Activated effector memory CD4-positive, alpha-beta T cell treated with anti-CD3 and anti-CD28 coated beads, Interleukin-2, amount 50 U/mL, for 16 hours (primary cell): ENCODE results near the gene TSN.

Source experiments
- DNase-seq: peaks from one replicate; pipeline ENCODE4 v3.0.0-alpha.2; 2020

TSN gene

GRCh38 chr2:121748202-121748601 is 7.2 kb upstream of the TSN start:
- no peak for DNase-seq

GRCh38 chr2:121754851-121755236 is 607 bp upstream of the TSN start:
- no peak for DNase-seq

- DNase-seq: no peak
Measured at GRCh38 chr2:121764681-121765228, 9.3 kb downstream of the TSN start.

- DNase-seq: no peak
Measured at GRCh38 chr2:121766624-121767023, 11.2 kb downstream of the TSN start.

- DNase-seq: no peak
Measured at GRCh38 chr2:121768143-121768755, 12.8 kb downstream of the TSN start.

- DNase-seq: no peak
Measured at GRCh38 chr2:121771976-121772742, 16.7 kb downstream of the TSN start.

- DNase-seq: no peak
Measured at GRCh38 chr2:121774235-121774634, 18.8 kb downstream of the TSN start.

- no peak for DNase-seq
Measured at GRCh38 chr2:121776361-121776760, 20.9 kb downstream of the TSN start.

- DNase-seq: no peak
Measured at GRCh38 chr2:121776885-121777698, 21.6 kb downstream of the TSN start.

- DNase-seq: no peak
Measured at GRCh38 chr2:121777699-121778058, 22.2 kb downstream of the TSN start.

- no peak for DNase-seq
Measured at GRCh38 chr2:121778741-121779487, 23.5 kb downstream of the TSN start.

GRCh38 chr2:121783180-121783579 is 27.7 kb downstream of the TSN start:
- DNase-seq: no peak

- no peak for DNase-seq
Measured at GRCh38 chr2:121788685-121789084, 33.2 kb downstream of the TSN start.

GRCh38 chr2:121790276-121790956 is 35.0 kb downstream of the TSN start:
- DNase-seq: no peak

GRCh38 chr2:121791290-121791689 is 35.8 kb downstream of the TSN start:
- DNase-seq: no peak

- DNase-seq: no peak
Measured at GRCh38 chr2:121791801-121792221, 36.4 kb downstream of the TSN start.

- DNase-seq: no peak
Measured at GRCh38 chr2:121793816-121794215, 38.4 kb downstream of the TSN start.

- no peak for DNase-seq
Measured at GRCh38 chr2:121794233-121794632, 38.8 kb downstream of the TSN start.

- DNase-seq: no peak
Measured at GRCh38 chr2:121796239-121796638, 40.8 kb downstream of the TSN start.

GRCh38 chr2:121798617-121799016 is 43.2 kb downstream of the TSN start:
- no peak for DNase-seq

GRCh38 chr2:121801916-121802315 is 46.5 kb downstream of the TSN start:
- no peak for DNase-seq

- DNase-seq: no peak
Measured at GRCh38 chr2:121803503-121803902, 48.1 kb downstream of the TSN start.
